ENCODE data around the gene CORO6. TPM values are rescaled to one million over a fixed set of nuclear protein-coding genes. Genes with fewer than 3 reads are reported as not detected.
"Not testable (repeated sequence)": the region's sequence is repeated elsewhere in the genome, so short reads cannot be mapped to it uniquely, and the experiment has no call there.

The CORO6 gene
- total RNA-seq, 1 donor from 2014 or later, result 6.7 TPM

DNA sequence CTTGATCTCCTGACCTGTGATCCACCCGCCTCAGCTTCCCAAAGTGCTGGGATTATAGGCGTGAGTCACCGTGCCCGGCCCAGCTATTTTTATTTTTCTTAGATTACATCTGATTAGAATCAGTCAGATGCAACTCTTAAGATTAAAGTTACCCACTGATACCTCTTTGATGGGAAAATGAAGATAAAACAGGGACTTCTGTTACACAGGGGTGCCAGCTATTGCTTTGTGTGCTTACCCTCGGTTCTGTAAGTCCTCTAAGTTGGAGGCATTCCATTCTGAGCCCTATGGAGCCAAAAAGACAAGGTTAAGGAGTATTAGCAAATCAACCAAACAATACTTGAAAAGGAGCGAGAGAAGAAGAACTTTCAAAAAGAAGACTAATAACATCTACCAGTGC, 32.6 kb upstream of the CORO6 start:
- Mint-ChIP-seq H3K27me3 (ENCODE audit: low read depth) (no peaks in the 10 kb centered on the region), H3K4me1 (ENCODE audit: low read depth) (no peaks in the 10 kb centered on the region), H3K9me3 (ENCODE audit: low read depth) (no peaks in the 10 kb centered on the region), H3K27ac (ENCODE audit: unreplicated experiment) (no peak overlapping the region), H3K36me3 (ENCODE audit: low read depth) (peaks cover 9% of the 10 kb centered on the region), H3K4me3 (ENCODE audit: unreplicated experiment) (no peak overlapping the region)
- no peak for DNase-seq (ENCODE audit: low spot score)
- TF ChIP-seq, protein P1, sequence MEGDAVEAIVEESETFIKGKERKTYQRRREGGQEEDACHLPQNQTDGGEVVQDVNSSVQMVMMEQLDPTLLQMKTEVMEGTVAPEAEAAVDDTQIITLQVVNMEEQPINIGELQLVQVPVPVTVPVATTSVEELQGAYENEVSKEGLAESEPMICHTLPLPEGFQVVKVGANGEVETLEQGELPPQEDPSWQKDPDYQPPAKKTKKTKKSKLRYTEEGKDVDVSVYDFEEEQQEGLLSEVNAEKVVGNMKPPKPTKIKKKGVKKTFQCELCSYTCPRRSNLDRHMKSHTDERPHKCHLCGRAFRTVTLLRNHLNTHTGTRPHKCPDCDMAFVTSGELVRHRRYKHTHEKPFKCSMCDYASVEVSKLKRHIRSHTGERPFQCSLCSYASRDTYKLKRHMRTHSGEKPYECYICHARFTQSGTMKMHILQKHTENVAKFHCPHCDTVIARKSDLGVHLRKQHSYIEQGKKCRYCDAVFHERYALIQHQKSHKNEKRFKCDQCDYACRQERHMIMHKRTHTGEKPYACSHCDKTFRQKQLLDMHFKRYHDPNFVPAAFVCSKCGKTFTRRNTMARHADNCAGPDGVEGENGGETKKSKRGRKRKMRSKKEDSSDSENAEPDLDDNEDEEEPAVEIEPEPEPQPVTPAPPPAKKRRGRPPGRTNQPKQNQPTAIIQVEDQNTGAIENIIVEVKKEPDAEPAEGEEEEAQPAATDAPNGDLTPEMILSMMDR (IDR thresholded peaks at IDR 0.05), result no peak

DNA sequence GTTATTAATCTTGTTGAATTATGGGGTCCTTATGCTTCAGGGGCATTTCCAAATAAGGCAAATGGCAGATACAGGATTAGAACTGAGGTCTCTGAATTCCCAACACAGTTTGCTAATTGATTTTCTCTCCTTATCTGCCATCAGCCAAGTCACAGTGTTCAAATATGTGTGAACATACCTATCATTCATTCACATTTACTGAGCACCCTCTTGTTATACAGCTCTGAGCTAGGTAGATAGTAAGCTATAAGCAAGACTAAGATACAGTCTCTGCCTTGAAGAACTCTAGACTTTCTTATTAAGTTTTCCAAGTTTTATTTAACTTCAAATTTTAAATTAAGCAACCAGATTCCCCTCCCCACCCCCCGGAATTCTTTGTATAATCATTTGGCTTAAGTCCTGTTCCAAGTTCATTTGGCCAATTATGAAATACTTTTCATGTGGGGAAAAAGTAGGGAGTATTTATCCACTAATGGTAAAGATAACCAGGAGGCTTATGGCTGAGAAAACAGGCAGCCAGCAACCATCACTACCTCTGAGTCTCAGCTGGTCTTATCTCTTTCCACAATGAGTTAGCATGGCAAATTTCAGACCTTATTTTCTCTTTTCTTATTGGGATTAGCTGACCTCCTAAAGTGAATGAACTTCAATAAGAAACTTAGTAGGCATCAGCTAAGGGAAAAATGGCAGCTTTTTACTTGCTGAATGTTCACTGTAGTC, 31.4 kb upstream of the CORO6 start:
- no peaks in the 10 kb centered on the region for H3K9me3 Mint-ChIP-seq (ENCODE audit: low read depth)
- no peak for DNase-seq (ENCODE audit: low spot score)
- H3K27me3 Mint-ChIP-seq (ENCODE audit: low read depth), result no peaks in the 10 kb centered on the region
- TF ChIP-seq, protein P1 (IDR thresholded peaks at IDR 0.05), result no peak
- H3K4me1 Mint-ChIP-seq (ENCODE audit: low read depth), result no peaks in the 10 kb centered on the region
- H3K27ac Mint-ChIP-seq (ENCODE audit: unreplicated experiment), result no peak overlapping the region
- peaks cover 9% of the 10 kb centered on the region for H3K36me3 Mint-ChIP-seq (ENCODE audit: low read depth)
- no peak overlapping the region for H3K4me3 Mint-ChIP-seq (ENCODE audit: unreplicated experiment)

DNA sequence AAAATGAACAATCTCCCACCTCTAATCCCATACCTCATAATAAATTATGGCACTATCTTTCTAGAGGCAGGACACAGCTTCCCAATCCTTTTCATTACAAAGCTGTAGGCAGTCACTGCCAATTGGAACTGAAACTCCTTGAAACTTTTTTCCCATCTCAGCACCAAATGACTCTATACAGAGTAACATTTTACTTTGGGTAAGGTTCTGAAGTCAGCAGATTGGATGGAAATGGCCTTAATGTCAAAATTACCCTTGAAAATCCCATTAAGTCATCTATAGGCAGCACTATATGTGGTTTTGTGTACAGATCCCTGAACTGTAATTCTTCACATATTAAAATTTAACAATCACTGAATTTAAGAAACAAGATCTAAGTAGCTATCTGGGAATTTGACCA, 30.3 kb upstream of the CORO6 start:
- no peak overlapping the region for H3K4me3 Mint-ChIP-seq (ENCODE audit: unreplicated experiment)
- TF ChIP-seq, protein P1 (IDR thresholded peaks at IDR 0.05), result no peak
- no peak for DNase-seq (ENCODE audit: low spot score)
- H3K9me3 Mint-ChIP-seq (ENCODE audit: low read depth), result no peaks in the 10 kb centered on the region
- H3K27me3 Mint-ChIP-seq (ENCODE audit: low read depth), result no peaks in the 10 kb centered on the region
- peaks cover 14% of the 10 kb centered on the region for H3K36me3 Mint-ChIP-seq (ENCODE audit: low read depth)
- no peaks in the 10 kb centered on the region for H3K4me1 Mint-ChIP-seq (ENCODE audit: low read depth)
- no peak overlapping the region for H3K27ac Mint-ChIP-seq (ENCODE audit: unreplicated experiment)

DNA sequence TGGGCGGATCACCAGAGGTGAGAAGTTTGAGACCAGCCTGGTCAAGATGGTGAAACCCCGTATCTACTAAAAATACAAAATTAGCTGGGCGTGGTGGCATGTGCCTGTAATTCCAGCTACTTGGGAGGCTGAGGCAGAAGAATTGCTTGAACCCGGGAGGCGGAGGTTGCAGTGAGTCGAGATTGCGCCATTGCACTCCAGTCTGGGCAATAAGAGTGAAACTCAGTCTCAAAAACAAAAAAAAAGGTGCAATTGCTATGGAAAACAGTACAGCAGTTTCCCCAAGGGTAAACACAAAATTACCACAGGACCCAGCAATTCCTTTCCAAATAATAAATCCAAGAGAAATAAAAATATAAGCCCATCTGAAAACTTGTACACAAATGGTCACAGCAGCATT, 29.2 kb upstream of the CORO6 start:
- not testable (repeated sequence) for DNase-seq (ENCODE audit: low spot score); H3K27me3 Mint-ChIP-seq (ENCODE audit: low read depth); H3K9me3 Mint-ChIP-seq (ENCODE audit: low read depth); H3K4me3 Mint-ChIP-seq (ENCODE audit: unreplicated experiment); H3K27ac Mint-ChIP-seq (ENCODE audit: unreplicated experiment); H3K4me1 Mint-ChIP-seq (ENCODE audit: low read depth)
- H3K36me3 Mint-ChIP-seq (ENCODE audit: low read depth), result peaks cover 14% of the 10 kb centered on the region

DNA sequence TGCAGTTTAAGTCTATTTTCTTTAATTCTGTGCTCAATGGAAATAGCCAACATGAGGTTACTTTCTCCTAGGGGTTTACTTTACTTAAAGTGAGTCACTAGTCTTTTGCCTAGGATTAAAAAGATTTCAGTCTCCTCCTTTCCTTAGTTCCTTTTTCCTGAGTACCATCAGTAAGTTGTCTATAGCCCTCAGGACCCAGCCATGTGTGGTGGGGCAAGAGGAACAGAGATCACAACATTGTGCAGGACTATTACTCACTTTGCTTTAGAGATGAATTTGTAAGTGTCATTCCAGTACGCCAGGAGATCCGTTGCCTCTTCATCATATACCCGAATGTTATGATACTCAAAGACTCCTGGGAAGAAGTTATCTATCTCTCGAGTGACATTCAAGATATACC, 27.7 kb upstream of the CORO6 start:
- Mint-ChIP-seq H3K36me3 (ENCODE audit: low read depth) (peaks cover 6% of the 10 kb centered on the region), H3K4me1 (ENCODE audit: low read depth) (peaks cover 8% of the 10 kb centered on the region)
- no peak for DNase-seq (ENCODE audit: low spot score)

More for the DNA sequence above, 27.7 kb upstream of the CORO6 start:
- H3K27me3 Mint-ChIP-seq (ENCODE audit: low read depth), result no peaks in the 10 kb centered on the region
- no peaks in the 10 kb centered on the region for H3K9me3 Mint-ChIP-seq (ENCODE audit: low read depth)
- TF ChIP-seq, protein P1 (IDR thresholded peaks at IDR 0.05), result no peak
- H3K27ac Mint-ChIP-seq (ENCODE audit: unreplicated experiment), result no peak overlapping the region
- no peak overlapping the region for H3K4me3 Mint-ChIP-seq (ENCODE audit: unreplicated experiment)
